Endothelial cell (in vitro differentiated cells): ENCODE results near the gene TCOF1. TPM values are rescaled to one million over a fixed set of nuclear protein-coding genes. Genes with fewer than 3 reads are reported as not detected.

Experiments used
- DNase-seq: peaks from one replicate; pipeline ENCODE4 v3.0.0; 2021; ENCODE audit warnings: low spot score
- H3K27ac Mint-ChIP-seq: one replicate; pipeline ENCODE4 v1.8.0; 2021; ENCODE audit warnings: mixed read lengths, inconsistent platforms; ENCODE audit not compliant: unreplicated experiment
- H3K27me3 Mint-ChIP-seq: one replicate; pipeline ENCODE4 v1.8.0; 2021; ENCODE audit warnings: mild to moderate bottlenecking, moderate library complexity, mixed read lengths, inconsistent platforms; ENCODE audit not compliant: unreplicated experiment
- H3K36me3 Mint-ChIP-seq: one replicate; pipeline ENCODE4 v1.8.0; 2021; ENCODE audit warnings: mild to moderate bottlenecking, low read depth, mixed read lengths, inconsistent platforms; ENCODE audit not compliant: unreplicated experiment
- H3K4me1 Mint-ChIP-seq: one replicate; pipeline ENCODE4 v1.8.0; 2021; ENCODE audit warnings: mild to moderate bottlenecking, mixed read lengths, inconsistent platforms; ENCODE audit not compliant: unreplicated experiment
- H3K4me3 Mint-ChIP-seq: one replicate; pipeline ENCODE4 v1.8.0; 2021; ENCODE audit warnings: mild to moderate bottlenecking, mixed read lengths, inconsistent platforms; ENCODE audit not compliant: unreplicated experiment
- H3K9me3 Mint-ChIP-seq: one replicate; pipeline ENCODE4 v1.8.0; 2021; ENCODE audit warnings: mixed read lengths, inconsistent platforms; ENCODE audit not compliant: unreplicated experiment
- CTCF ChIP-seq: fragments of 200-600 bp; sonication (generic); IDR thresholded peaks from one replicate; pipeline ENCODE4 v1.5.0; 2021; ENCODE audit warnings: antibody characterized with exemption; ENCODE audit not compliant: unreplicated experiment
- total RNA-seq: library from RNA; stranded (reverse); fragmentation: NEBNext Ultra II Directional; extraction: Animal tissue kit (Norgen Biotek cat#: 25700); gene quantifications from one replicate; pipeline ENCODE4 v1.2.1, GENCODE V29; 2021; ENCODE audit not compliant: unreplicated experiment

The TCOF1 gene
- total RNA-seq, 1 donor from 2014 or later: 41.5 TPM

- H3K4me1 Mint-ChIP-seq: peaks cover 7% of the 10 kb centered on the region
- TF ChIP-seq CTCF: no peak
- DNase-seq: no peak
- H3K27ac Mint-ChIP-seq: no peak overlapping the region
- no peaks in the 10 kb centered on the region for H3K27me3 Mint-ChIP-seq
- no peak overlapping the region for H3K4me3 Mint-ChIP-seq
- H3K36me3 Mint-ChIP-seq: no peaks in the 10 kb centered on the region
- H3K9me3 Mint-ChIP-seq: no peaks in the 10 kb centered on the region
Observed at GRCh38 chr5:150338546-150338945, 19.0 kb upstream of the TCOF1 start.

GRCh38 chr5:150339165-150339564 is 18.3 kb upstream of the TCOF1 start:
- Mint-ChIP-seq H3K27me3 (no peaks in the 10 kb centered on the region), H3K9me3 (no peaks in the 10 kb centered on the region), H3K4me3 (no peak overlapping the region), H3K27ac (peak overlapping the region; percentile 61), H3K4me1 (peaks cover 8% of the 10 kb centered on the region), H3K36me3 (no peaks in the 10 kb centered on the region)
- no peak for DNase-seq
- no peak for TF ChIP-seq CTCF

GRCh38 chr5:150339841-150340240 is 17.7 kb upstream of the TCOF1 start:
- no peaks in the 10 kb centered on the region for H3K36me3 Mint-ChIP-seq
- no peak overlapping the region for H3K4me3 Mint-ChIP-seq
- H3K27ac Mint-ChIP-seq: no peak overlapping the region
- no peaks in the 10 kb centered on the region for H3K27me3 Mint-ChIP-seq
- DNase-seq: no peak
- no peak for TF ChIP-seq CTCF
- H3K4me1 Mint-ChIP-seq: peaks cover 8% of the 10 kb centered on the region
- no peaks in the 10 kb centered on the region for H3K9me3 Mint-ChIP-seq

GRCh38 chr5:150340614-150341255 is 16.8 kb upstream of the TCOF1 start:
- H3K27me3 Mint-ChIP-seq: no peaks in the 10 kb centered on the region
- no peaks in the 10 kb centered on the region for H3K9me3 Mint-ChIP-seq
- TF ChIP-seq CTCF: no peak
- DNase-seq: no peak
- no peak overlapping the region for H3K4me3 Mint-ChIP-seq
- H3K36me3 Mint-ChIP-seq: no peaks in the 10 kb centered on the region
- peaks cover 8% of the 10 kb centered on the region for H3K4me1 Mint-ChIP-seq
- no peak overlapping the region for H3K27ac Mint-ChIP-seq

GRCh38 chr5:150341331-150341730 is 16.2 kb upstream of the TCOF1 start:
- peaks cover 3% of the 10 kb centered on the region for H3K27me3 Mint-ChIP-seq
- no peak for DNase-seq
- no peaks in the 10 kb centered on the region for H3K9me3 Mint-ChIP-seq
- H3K27ac Mint-ChIP-seq: no peak overlapping the region
- peaks cover 8% of the 10 kb centered on the region for H3K4me1 Mint-ChIP-seq
- no peak overlapping the region for H3K4me3 Mint-ChIP-seq
- TF ChIP-seq CTCF: no peak
- no peaks in the 10 kb centered on the region for H3K36me3 Mint-ChIP-seq
